Heart right ventricle (tissue), 16 donors: ENCODE measurements around the gene FAM222A. TPM values are rescaled to one million over a fixed set of nuclear protein-coding genes. Genes with fewer than 3 reads are reported as not detected.

Experiments used
- ATAC-seq, 8 donors: fragments of 200-7000 bp; cut with Tn5 transposase; one replicate each; pipeline ENCODE4 v1.9.1; 2020; ENCODE audit warnings: mild to moderate bottlenecking in 8 of 8, moderate library complexity in 8 of 8, moderate number of reproducible peaks in 1 of 8
- DNase-seq, 2 donors: peaks; one replicate each; pipeline ENCODE4 v3.0.0-alpha.2; 2020
- H3K27ac ChIP-seq, 10 donors: fragments of 200-600 bp; sonication (generic) in 2 of 10; one replicate each; pipeline versions ENCODE4 v1.5.0 to v1.8.0; 2020 to 2022; ENCODE audit warnings: mild to moderate bottlenecking in 3 of 10
- H3K27me3 ChIP-seq, 7 donors: fragments of 200-600 bp; one replicate each; pipeline ENCODE4 v1.8.0; 2021 to 2022; ENCODE audit warnings: mild to moderate bottlenecking in 2 of 7
- H3K36me3 ChIP-seq, 9 donors: fragments of 200-600 bp; sonication (generic) in 1 of 9; one replicate each; pipeline versions ENCODE4 v1.5.0 to v1.8.0; 2020 to 2022; ENCODE audit warnings: mild to moderate bottlenecking in 2 of 9
- H3K4me1 ChIP-seq, 9 donors: fragments of 200-600 bp; sonication (generic) in 1 of 9; one replicate each; pipeline versions ENCODE4 v1.5.0 to v1.8.0; 2020 to 2022; ENCODE audit warnings: mild to moderate bottlenecking in 4 of 9
- H3K4me3 ChIP-seq, 10 donors: fragments of 200-600 bp; sonication (generic) in 2 of 10; one replicate each; pipeline versions ENCODE4 v1.5.0 to v1.8.0; 2020 to 2022; ENCODE audit warnings: mild to moderate bottlenecking in 7 of 10, moderate library complexity in 2 of 10
- H3K9me3 ChIP-seq, 11 donors: fragments of 200-600 bp in 10 of 11; sonication (generic) in 2 of 11; one replicate each; pipeline versions ENCODE4 v1.5.0 to v1.8.0; 2013 to 2022; ENCODE audit warnings: mild to moderate bottlenecking in 2 of 11, control low read depth in 1 of 11, moderate library complexity in 1 of 11
- WGBS, 2 donors: extraction: QIAGEN DNeasy Blood & Tissue Kit; methylation state at CpG; one replicate each; pipeline ENCODE4 v1.1.7; 2013; ENCODE audit warnings: inconsistent platforms in 1 of 2; 5-methylcytosine and 5-hydroxymethylcytosine counted together
- intact Hi-C, 10 donors: fragments of 100-400 bp; cut with DNase I; formaldehyde crosslinking; loops; one replicate each; pipeline versions ENCODE4 v1.11.1 to v1.14.2; 2022
- polyA plus RNA-seq, 2 donors: library from polyadenylated mRNA; stranded (reverse); fragments of 200-250 nt; gene quantifications; one replicate each; pipeline ENCODE4 v1.2.3, GENCODE V29; 2013
- total RNA-seq, 10 donors: library from RNA; stranded (reverse); fragmentation: NEBNext Ultra II Directional in 3 of 10; extraction: Animal tissue kit (Norgen Biotek cat#: 25700) in 3 of 10; gene quantifications; one replicate each; pipeline versions ENCODE4 v1.2.1 to v1.2.4, GENCODE V29; 2021 to 2023
- TF ChIP-seq, protein P1 (sequence below), 9 donors: fragments of 200-600 bp; sonication (generic) in 2 of 9; IDR thresholded peaks; one replicate each; pipeline versions ENCODE4 v1.5.0 to v1.8.0; 2021 to 2022; ENCODE audit warnings: antibody characterized with exemption in 9 of 9, mild to moderate bottlenecking in 5 of 9, moderate library complexity in 1 of 9
- donor health status: Arrhythmogenic right ventricular cardiomyopathy.
- donor health status: ischemic (EF 13 %, LVEDD 7.1; RV severe dilation, severe dysfunction).
- donor health status: healthy with polysubstance abuse.
- donor health status: DM: no; HTN: yes; CAD: no.
- donor health status: DM: no; HTN: no; CAD: no.
- donor health status: ischemic (EF 25% LVEDD 6.9; RV normal size, moderate dysfunction).
- donor health status: ischemic (EF 25% LVEDD 5.7; RV mildly dilated, moderate dysfunction).
- donor health status: healthy.
- donor health status: DM: yes; HTN: yes; CAD: no.
- donor health status: Ischemic cardiomyopathy.
- donor health status: ischemic (EF 35%, LVEDD 5.7; RV mildly dilated, moderate dysfunction).
- donor health status: nonischemic (EF 11% LVEDD 7.7; RV severe dilation, severe dysfunction).
- donor health status: DM: yes; HTN: yes; CAD: no.
- donor health status: PGD.
- donor health status: ischemic (EF 29% LVEDD 5.4; RV normal size, mild dysfunction).
- donor health status: nonischemic (EF 23%, LVEDD 6.1; RV moderate dilation, normal function).

FAM222A gene
- total and polyA plus RNA-seq, 12 donors: 2.7 to 26.0 (median 7.0) TPM

- peaks cover 0 to 3% (median 0%) of the 10 kb centered on the region in 9 donors for H3K4me1 ChIP-seq
- no peaks in the 10 kb centered on the region for H3K36me3 ChIP-seq
- H3K4me3 ChIP-seq: no peak overlapping the region
- DNase-seq (no peak), ATAC-seq (no peak)
- H3K27ac ChIP-seq: no peak overlapping the region
- 92 to 93% methylated on average over 13 of the region's 13 CpGs for WGBS, 2 donors
- TF ChIP-seq, protein P1, sequence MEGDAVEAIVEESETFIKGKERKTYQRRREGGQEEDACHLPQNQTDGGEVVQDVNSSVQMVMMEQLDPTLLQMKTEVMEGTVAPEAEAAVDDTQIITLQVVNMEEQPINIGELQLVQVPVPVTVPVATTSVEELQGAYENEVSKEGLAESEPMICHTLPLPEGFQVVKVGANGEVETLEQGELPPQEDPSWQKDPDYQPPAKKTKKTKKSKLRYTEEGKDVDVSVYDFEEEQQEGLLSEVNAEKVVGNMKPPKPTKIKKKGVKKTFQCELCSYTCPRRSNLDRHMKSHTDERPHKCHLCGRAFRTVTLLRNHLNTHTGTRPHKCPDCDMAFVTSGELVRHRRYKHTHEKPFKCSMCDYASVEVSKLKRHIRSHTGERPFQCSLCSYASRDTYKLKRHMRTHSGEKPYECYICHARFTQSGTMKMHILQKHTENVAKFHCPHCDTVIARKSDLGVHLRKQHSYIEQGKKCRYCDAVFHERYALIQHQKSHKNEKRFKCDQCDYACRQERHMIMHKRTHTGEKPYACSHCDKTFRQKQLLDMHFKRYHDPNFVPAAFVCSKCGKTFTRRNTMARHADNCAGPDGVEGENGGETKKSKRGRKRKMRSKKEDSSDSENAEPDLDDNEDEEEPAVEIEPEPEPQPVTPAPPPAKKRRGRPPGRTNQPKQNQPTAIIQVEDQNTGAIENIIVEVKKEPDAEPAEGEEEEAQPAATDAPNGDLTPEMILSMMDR (IDR thresholded peaks at IDR 0.05): no peak
- no peaks in the 10 kb centered on the region for H3K27me3 ChIP-seq
- no peaks in the 10 kb centered on the region for H3K9me3 ChIP-seq
- intact Hi-C loops: loop anchor here in 1 of 10 donors (5.0 kb wide), 1 partner anchor 82 kb away; the partner anchor contains the start of gene GLTP
Observed at GRCh38 chr12:109800536-109800935, 86.9 kb downstream of the FAM222A start.

GRCh38 chr12:109802828-109803227, 89.2 kb downstream of the FAM222A start:
- intact Hi-C loops: loop anchor here in 1 of 10 donors (5.0 kb wide), 1 partner anchor 79 kb away; the partner anchor contains the start of gene GLTP
- ATAC-seq: no peak

GRCh38 chr12:109803678-109804077, 90.1 kb downstream of the FAM222A start:
- intact Hi-C loops: loop anchor here in 8 of 10 donors (2.0 to 5.0 kb wide), 4 partner anchors 41 to 79 kb away; partner anchors contain the start of gene GLTP (in 4 of the 8)
- WGBS, 2 donors: 80 to 87% methylated on average over 3 of the region's 3 CpGs
- no peak for DNase-seq

More at GRCh38 chr12:109802828-109803227, 89.2 kb downstream of the FAM222A start:
- Histone ChIP-seq H3K4me3 (no peak overlapping the region), H3K36me3 (no peaks in the 10 kb centered on the region), H3K9me3 (no peaks in the 10 kb centered on the region), H3K27ac (no peak overlapping the region), H3K27me3 (no peaks in the 10 kb centered on the region), H3K4me1 (peaks cover 0 to 3% (median 0%) of the 10 kb centered on the region in 9 donors)
- no peak for DNase-seq
- TF ChIP-seq, protein P1 (IDR thresholded peaks at IDR 0.05): no peak
- 91 to 92% methylated on average over 15 of the region's 15 CpGs for WGBS, 2 donors

GRCh38 chr12:109804820-109805761, 91.5 kb downstream of the FAM222A start:
- H3K4me1 ChIP-seq: peaks cover 0 to 3% (median 0%) of the 10 kb centered on the region in 9 donors
- TF ChIP-seq, protein P1 (IDR thresholded peaks at IDR 0.05): peak; percentile 89 to 99 (median 97)
- WGBS, 2 donors: 35 to 37% methylated on average over 12 of the region's 12 CpGs
- H3K36me3 ChIP-seq: no peaks in the 10 kb centered on the region
- DNase-seq (peak; percentile 53 to 75), ATAC-seq (peak; percentile 58 to 86 (median 83))
- intact Hi-C loops: loop anchor here (1.0 to 5.0 kb wide), 8 partner anchors 37 to 77 kb away; partner anchors contain the start of gene GLTP (in 7 of the 10)
- no peak overlapping the region for H3K27ac ChIP-seq
- H3K9me3 ChIP-seq: no peaks in the 10 kb centered on the region
- H3K27me3 ChIP-seq: peaks cover 0 to 2% (median 0%) of the 10 kb centered on the region in 7 donors
- no peak overlapping the region for H3K4me3 ChIP-seq

More at GRCh38 chr12:109803678-109804077, 90.1 kb downstream of the FAM222A start:
- Histone ChIP-seq H3K27me3 (no peaks in the 10 kb centered on the region), H3K4me1 (peaks cover 0 to 3% (median 0%) of the 10 kb centered on the region in 9 donors), H3K36me3 (no peaks in the 10 kb centered on the region), H3K9me3 (no peaks in the 10 kb centered on the region), H3K4me3 (no peak overlapping the region), H3K27ac (no peak overlapping the region)
- TF ChIP-seq, protein P1 (IDR thresholded peaks at IDR 0.05): no peak
- no peak for ATAC-seq
